Measurements from ENCODE around the gene IL1RAPL1. TPM values are rescaled to one million over a fixed set of nuclear protein-coding genes. Genes with fewer than 3 reads are reported as not detected.

IL1RAPL1 gene
- total RNA-seq, 1 experiment from 2014 or later, result not detected

GRCh38 chrX:29643181-29643580 is 1055.9 kb downstream of the IL1RAPL1 start:
- intact Hi-C loops (cut with micrococcal nuclease; ENCODE audit: unreplicated experiment), result no loop called here
- CTCF ChIA-PET, result no interaction called here
- no peak overlapping the region for H3K4me3 Mint-ChIP-seq (ENCODE audit: low read depth, unreplicated experiment)
- no peak for TF ChIP-seq CTCF (IDR thresholded peaks at IDR 0.05; ENCODE audit: unreplicated experiment)
- H3K27me3 Mint-ChIP-seq (ENCODE audit: unreplicated experiment), result no peaks in the 10 kb centered on the region
- H3K27ac Mint-ChIP-seq (ENCODE audit: unreplicated experiment), result no peak overlapping the region
- no peaks in the 10 kb centered on the region for H3K36me3 Mint-ChIP-seq (ENCODE audit: insufficient read depth, unreplicated experiment)
- H3K9me3 Mint-ChIP-seq (ENCODE audit: low read depth, unreplicated experiment), result peaks cover 6% of the 10 kb centered on the region
- peaks cover 8% of the 10 kb centered on the region for H3K4me1 Mint-ChIP-seq (ENCODE audit: low read depth, unreplicated experiment)
- BruUV-seq (replicated peaks), result no TSS peak
- no peak for DNase-seq

GRCh38 chrX:29648161-29648560 is 1060.9 kb downstream of the IL1RAPL1 start:
- no peak overlapping the region for H3K4me3 Mint-ChIP-seq (ENCODE audit: low read depth, unreplicated experiment)
- H3K9me3 Mint-ChIP-seq (ENCODE audit: low read depth, unreplicated experiment), result peaks cover 6% of the 10 kb centered on the region
- CTCF ChIA-PET, result no interaction called here
- no peak for TF ChIP-seq CTCF (IDR thresholded peaks at IDR 0.05; ENCODE audit: unreplicated experiment)
- H3K4me1 Mint-ChIP-seq (ENCODE audit: low read depth, unreplicated experiment), result peaks cover 17% of the 10 kb centered on the region
- no peak for DNase-seq
- H3K27me3 Mint-ChIP-seq (ENCODE audit: unreplicated experiment), result no peaks in the 10 kb centered on the region
- intact Hi-C loops (cut with micrococcal nuclease; ENCODE audit: unreplicated experiment), result no loop called here
- no peaks in the 10 kb centered on the region for H3K36me3 Mint-ChIP-seq (ENCODE audit: insufficient read depth, unreplicated experiment)
- H3K27ac Mint-ChIP-seq (ENCODE audit: unreplicated experiment), result no peak overlapping the region
- no TSS peak for BruUV-seq (replicated peaks)

GRCh38 chrX:29652484-29652883 is 1065.2 kb downstream of the IL1RAPL1 start:
- Mint-ChIP-seq H3K4me1 (ENCODE audit: low read depth, unreplicated experiment) (peaks cover 9% of the 10 kb centered on the region), H3K27me3 (ENCODE audit: unreplicated experiment) (no peaks in the 10 kb centered on the region), H3K4me3 (ENCODE audit: low read depth, unreplicated experiment) (no peak overlapping the region), H3K36me3 (ENCODE audit: insufficient read depth, unreplicated experiment) (no peaks in the 10 kb centered on the region), H3K9me3 (ENCODE audit: low read depth, unreplicated experiment) (no peaks in the 10 kb centered on the region), H3K27ac (ENCODE audit: unreplicated experiment) (peak overlapping the region; percentile 66)
- TF ChIP-seq CTCF (IDR thresholded peaks at IDR 0.05; ENCODE audit: unreplicated experiment), result no peak
- BruUV-seq (replicated peaks), result no TSS peak
- DNase-seq, result no peak
- intact Hi-C loops (cut with micrococcal nuclease; ENCODE audit: unreplicated experiment), result no loop called here
- CTCF ChIA-PET, result no interaction called here

- no peak for DNase-seq
- H3K27me3 Mint-ChIP-seq (ENCODE audit: unreplicated experiment), result no peaks in the 10 kb centered on the region
- TF ChIP-seq CTCF (IDR thresholded peaks at IDR 0.05; ENCODE audit: unreplicated experiment), result no peak
- BruUV-seq (replicated peaks), result no TSS peak
- peaks cover 9% of the 10 kb centered on the region for H3K4me1 Mint-ChIP-seq (ENCODE audit: low read depth, unreplicated experiment)
- H3K27ac Mint-ChIP-seq (ENCODE audit: unreplicated experiment), result no peak overlapping the region
- no peak overlapping the region for H3K4me3 Mint-ChIP-seq (ENCODE audit: low read depth, unreplicated experiment)
- CTCF ChIA-PET, result no interaction called here
- intact Hi-C loops (cut with micrococcal nuclease; ENCODE audit: unreplicated experiment), result no loop called here
- no peaks in the 10 kb centered on the region for H3K9me3 Mint-ChIP-seq (ENCODE audit: low read depth, unreplicated experiment)
- no peaks in the 10 kb centered on the region for H3K36me3 Mint-ChIP-seq (ENCODE audit: insufficient read depth, unreplicated experiment)
These were observed 1066.5 kb downstream of the IL1RAPL1 start for GRCh38 chrX:29653721-29654120.

- peaks cover 15% of the 10 kb centered on the region for H3K36me3 Mint-ChIP-seq (ENCODE audit: insufficient read depth, unreplicated experiment)
- intact Hi-C loops (cut with micrococcal nuclease; ENCODE audit: unreplicated experiment), result no loop called here
- no peaks in the 10 kb centered on the region for H3K9me3 Mint-ChIP-seq (ENCODE audit: low read depth, unreplicated experiment)
- no peaks in the 10 kb centered on the region for H3K27me3 Mint-ChIP-seq (ENCODE audit: unreplicated experiment)
- DNase-seq, result no peak
- CTCF ChIA-PET, result no interaction called here
- H3K27ac Mint-ChIP-seq (ENCODE audit: unreplicated experiment), result no peak overlapping the region
- BruUV-seq (replicated peaks), result no TSS peak
- TF ChIP-seq CTCF (IDR thresholded peaks at IDR 0.05; ENCODE audit: unreplicated experiment), result no peak
- no peak overlapping the region for H3K4me3 Mint-ChIP-seq (ENCODE audit: low read depth, unreplicated experiment)
- peaks cover 24% of the 10 kb centered on the region for H3K4me1 Mint-ChIP-seq (ENCODE audit: low read depth, unreplicated experiment)
These were observed 1072.7 kb downstream of the IL1RAPL1 start for GRCh38 chrX:29659911-29660310.
